GM18861 (cell line): ENCODE data around the gene ADGRG7.
"Not testable (repeated sequence)": the region's sequence is repeated elsewhere in the genome, so short reads cannot be mapped to it uniquely, and the experiment has no call there.

ENCODE experiments used
- ATAC-seq: cut with Tn5 transposase; IDR thresholded peaks from one replicate; pipeline ENCODE4 v1.9.1; 2021; ENCODE audit not compliant: unreplicated experiment

ADGRG7 gene

DNA sequence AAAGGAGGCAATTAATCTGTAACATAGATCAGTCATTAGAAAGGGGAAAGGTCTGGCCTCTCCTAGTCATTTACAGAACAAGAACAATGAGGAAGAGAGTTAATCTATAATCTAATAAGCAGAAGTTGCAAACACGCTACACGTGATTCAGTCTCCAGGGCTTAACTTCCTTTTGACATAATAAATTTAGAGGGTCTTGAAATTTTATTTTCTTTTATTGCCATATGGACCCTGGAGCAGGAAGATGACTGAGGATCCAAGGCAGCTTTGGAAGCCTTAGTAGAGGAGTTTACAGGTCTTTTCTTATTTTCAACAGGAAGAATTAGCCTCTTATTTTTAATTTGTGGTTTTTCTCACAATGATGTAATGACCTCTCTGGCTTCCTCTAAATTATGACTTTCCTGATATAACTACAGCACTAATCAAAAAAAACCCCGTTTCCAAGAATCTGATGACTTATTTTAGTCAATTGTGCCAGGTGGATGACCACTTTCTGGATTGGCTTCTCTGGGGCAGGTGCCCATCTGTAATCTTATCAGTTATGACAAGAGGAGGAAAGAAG is 32.2 kb downstream of the ADGRG7 start:
- peak; percentile 89 for ATAC-seq

DNA sequence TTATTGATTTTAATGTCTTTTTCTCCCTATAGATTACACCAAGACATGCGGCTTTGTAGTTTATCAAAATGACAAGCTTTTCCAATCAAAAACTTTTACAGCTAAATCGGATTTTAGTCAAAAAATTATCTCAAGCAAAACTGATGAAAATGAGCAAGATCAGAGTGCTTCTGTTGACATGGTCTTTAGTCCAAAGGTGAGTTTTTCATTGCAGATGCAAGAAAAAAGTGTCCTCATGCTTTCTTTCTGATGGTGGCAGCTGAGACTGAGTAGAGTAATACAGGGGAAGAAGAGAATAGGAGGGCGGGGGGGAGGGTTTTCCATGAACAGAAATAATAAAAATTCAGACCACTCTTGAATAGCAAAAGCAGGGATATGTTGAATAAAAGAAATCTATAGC is 36.5 kb downstream of the ADGRG7 start:
- no peak for ATAC-seq

DNA sequence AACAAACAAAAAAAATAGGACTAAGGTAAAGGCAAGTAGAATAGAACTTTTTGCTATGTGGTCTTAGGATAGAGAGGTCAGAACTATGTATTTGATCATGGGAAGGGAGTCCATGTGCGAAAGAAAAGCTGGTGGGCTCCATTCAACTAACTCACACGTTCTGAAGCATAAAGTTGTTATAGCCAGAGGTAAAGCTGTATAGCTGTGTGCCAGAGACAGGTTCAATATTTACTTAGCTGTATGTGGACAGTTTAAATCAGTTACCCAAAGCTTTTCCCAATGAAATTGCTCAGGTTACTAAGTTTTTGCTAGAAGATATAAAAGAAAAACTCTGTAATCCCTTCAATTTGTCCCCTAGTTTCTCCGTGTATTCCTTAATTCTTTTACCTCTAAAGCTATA is 37.8 kb downstream of the ADGRG7 start:
- ATAC-seq: no peak

DNA sequence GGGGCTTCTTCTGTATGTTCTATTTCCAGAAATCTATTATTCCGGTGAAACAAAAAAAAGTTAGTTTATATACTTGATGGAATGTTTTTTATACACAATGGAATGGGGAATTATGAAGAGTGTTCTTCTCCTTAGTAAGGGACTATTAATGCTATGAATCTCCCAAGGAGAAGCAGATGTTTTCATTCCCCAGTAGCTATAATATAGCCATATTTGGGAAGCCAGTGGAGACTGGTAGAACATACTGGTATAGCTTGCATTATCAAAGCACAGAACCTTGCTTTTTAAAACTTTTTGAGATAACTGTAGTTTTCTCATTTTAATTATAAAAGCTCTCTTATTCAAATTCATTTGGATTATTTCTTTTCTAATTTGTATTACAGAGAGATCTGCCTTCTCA is 38.3 kb downstream of the ADGRG7 start:
- no peak for ATAC-seq

DNA sequence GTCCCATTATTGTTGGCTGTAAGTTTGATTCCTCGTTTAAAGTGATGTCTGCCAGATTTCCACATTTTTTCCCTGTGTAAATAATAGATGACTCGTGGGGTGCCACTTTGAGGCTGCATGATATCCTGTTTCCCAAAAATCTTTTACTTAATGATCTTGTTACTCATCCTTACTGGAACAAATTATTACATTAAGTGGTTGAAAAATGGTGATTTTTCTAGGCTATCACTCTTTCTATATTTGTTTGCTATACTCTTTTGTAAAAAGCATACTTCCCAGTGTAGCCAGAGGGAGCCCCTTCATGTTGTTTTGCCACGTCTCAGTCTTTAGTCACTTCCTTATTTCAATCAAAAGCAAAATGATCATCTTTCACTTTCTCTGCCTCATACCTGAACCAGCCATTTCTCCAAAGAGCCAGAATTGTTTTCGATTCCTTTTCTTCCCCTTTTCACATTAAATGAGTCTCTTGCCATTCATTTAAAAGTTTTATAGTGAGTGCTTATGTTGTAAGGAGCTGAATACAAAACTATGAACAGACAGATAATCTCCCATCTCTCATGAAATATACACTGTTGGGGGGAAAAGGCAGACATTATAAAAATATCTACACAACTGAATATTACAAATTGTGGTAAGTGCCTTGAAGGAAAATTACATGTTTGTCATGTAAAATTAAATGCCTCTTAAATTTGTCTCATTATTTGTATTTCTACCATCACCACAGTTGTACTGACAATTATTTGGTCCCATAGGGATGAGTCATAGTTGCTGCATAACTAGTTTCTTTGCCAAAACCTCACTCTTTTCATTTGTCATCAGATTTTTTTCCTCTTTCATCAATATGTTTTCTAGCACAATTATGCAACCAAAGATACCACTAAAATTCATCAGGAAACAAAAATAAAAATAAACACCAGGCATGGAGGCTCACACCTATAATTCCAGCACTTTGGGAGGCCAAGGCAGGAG is 41.5 kb downstream of the ADGRG7 start:
- peak; percentile 95 for ATAC-seq

DNA sequence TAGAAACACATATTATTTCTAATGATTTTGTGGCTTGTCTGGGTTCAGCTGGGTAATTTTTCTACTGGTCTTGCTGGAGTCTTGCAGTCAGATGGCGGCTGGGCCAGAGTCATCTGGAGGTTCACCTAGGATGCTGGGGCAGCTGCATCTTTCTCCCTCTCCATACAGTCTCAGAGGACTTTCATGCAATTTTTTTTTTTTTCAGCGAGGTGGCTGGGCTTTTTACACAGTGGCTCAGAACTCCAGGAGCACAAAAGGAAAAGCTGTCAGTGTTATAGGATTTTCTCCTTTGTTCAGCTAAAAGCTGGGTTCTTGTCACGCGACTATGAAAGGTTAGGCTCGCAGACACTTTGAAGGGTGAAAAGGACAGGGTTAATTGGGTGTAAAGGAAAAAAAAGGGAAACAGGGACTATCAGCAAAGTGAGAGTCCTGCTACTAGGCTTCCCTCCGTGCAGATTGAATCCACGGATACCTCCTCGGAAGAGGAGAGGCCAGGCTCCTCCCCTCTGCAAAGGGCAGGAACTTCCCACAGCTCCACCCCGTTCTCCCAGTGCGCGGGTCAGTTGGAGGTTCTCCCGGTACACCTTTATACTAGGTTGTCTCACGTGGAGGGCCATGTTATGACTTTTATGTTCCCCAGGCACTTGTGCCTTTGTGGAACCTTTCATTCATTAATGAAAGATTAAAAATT is 44.3 kb downstream of the ADGRG7 start:
- ATAC-seq: no peak

DNA sequence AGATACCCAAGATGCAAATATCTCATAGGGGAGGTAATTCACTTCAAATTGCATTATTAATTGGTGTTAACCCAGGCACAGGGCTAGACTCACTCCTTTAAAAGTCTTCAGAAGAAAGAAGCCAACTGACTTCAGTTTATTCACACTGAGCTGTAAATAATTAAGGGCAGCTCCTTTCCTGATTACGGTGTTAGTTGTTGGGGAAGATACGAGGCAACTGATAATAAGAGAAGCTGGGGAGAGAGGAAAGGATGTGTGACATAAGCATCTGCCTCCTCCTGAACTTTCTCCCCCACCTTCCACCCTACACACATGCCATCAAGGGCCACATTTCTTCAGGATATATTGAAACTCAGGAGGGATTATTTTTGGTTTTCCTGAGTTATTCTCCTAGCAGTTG is 47.5 kb downstream of the ADGRG7 start:
- ATAC-seq: no peak

DNA sequence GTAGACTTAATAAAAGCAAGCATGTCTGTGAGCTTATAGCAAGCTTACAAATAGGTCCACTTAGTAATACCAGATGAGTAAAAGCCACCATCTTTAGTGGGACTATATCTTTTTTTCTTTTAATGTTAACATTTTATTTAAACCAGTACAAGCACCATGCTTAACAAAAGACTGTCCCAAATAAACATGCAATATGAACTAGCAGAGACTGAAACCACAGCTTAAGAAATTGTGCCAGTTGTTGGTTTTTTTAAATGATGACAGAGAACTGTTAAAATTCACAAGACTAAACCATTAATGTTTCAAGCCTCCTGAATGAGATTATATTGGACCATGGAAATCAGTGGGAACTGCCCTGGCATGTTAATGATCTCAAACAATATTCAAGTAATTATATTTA is 51.9 kb downstream of the ADGRG7 start:
- ATAC-seq: not testable (repeated sequence)

DNA sequence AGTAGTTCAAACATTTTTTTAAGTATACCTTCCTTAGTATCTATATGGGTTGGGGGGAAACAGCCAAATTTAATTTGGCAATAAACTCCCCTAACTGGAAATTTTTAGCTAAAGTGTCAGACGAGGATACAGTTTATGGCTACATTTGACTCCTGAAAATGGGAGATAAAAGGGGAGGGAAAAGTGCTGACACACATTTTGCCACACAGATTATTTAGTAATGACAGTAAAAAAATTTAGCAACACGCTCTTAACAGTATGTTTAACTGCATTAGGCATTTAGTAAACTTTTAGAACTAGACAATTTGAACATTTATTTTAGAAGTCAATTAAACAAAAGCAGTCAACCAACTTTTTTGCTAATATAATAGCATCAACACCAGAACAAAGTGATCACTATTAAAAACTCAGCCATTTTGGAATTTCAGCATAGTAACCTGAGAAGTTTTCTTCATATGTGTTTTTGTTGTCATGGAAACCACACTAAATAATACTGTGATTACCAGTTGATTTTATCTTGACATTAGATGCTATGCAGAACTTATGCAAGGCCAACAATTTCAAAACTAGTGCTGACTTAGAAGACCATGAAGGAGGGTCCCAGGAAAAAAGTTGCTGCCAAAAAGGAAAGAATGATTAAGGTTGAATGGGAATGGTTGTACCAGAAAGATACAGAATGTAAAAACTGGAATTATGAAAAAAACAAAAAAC is 52.9 kb downstream of the ADGRG7 start:
- no peak for ATAC-seq

DNA sequence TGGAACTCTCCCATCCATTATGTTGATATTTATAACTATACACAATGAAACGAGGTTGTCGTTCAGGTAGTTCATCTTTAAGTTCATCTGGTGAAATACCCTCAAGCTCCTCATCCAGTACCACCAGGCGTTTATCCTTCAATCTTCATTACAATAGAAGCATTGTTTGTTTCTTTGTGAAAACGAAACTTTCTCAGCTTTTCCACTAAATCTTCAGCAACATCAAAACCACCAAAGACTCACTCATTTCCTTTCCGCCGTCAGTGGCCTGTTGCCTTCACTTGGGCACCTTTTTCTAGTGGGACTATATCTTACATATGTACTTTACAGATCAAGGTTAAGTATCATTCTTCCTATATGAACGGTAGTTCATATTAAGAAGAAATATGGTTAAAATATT is 55.8 kb downstream of the ADGRG7 start:
- ATAC-seq: peak; percentile 42

DNA sequence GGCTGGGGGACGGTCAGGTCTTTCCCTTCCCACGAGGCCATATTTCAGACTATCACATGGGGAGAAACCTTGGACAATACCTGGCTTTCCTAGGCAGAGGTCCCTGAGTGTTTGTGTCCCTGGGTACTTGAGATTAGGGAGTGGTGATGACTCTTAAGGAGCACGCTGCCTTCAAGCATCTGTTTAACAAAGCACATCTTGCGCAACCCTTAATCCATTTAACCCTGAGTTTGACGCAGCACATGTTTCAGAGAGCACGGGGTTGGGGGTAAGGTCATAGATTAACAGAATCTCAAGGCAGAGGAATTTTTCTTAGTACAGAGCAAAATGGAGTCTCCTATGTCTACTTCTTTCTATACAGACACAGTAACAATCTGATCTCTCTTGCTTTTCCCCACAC is 57.3 kb downstream of the ADGRG7 start:
- not testable (repeated sequence) for ATAC-seq

DNA sequence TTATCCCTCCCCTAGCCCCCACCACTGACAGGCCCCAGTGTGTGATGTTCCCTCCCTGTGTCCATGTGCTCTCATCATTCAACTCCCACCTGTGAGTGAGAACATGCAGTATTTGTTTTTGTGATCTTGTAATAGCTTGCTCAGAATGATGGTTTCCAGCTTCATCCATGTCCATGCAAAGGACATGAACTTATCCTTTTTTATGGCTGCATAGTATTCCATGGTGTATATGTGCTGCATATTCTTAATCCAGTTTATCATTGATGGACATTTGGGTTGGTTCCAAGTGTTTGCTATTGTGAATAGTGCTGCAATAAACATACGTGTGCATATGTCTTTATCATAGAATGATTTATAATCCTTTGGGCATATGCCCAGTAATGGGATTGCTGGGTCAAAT is 57.9 kb downstream of the ADGRG7 start:
- not testable (repeated sequence) for ATAC-seq

DNA sequence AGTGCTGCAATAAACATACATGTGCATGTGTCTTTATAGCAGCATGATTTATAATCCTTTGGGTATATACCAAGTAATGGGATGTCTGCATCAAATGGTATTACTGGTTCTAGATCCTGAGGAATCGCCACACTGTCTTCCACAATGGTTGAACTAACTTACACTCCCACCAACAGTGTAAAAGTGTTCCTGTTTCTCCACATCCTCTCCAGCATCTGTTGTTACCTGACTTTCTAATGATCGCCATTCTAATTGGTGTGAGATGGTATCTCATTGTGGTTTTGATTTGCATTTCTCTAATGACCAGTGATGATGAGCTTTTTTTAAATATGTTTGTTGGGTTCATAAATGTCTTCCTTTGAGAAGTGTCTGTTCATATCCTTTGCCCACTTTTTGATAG is 61.6 kb downstream of the ADGRG7 start:
- ATAC-seq: not testable (repeated sequence)

DNA sequence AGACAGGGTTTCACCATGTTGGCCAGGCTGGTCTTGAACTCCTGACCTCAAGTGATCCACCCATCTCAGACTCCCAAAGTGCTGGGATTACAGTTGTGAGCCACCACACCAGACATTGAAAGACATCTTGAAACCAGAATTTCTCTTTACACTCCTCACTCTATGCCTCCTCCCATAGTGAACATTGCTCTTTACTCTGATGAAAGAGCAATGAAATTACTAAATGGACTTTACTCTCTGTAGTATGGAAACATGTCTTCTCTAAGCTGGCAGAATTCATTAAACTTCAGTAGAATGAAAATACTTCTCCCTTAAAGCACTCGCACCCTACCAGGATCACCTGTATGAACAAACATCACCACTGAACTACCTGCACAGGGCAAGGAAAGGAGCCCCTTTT is 72.1 kb downstream of the ADGRG7 start:
- ATAC-seq: no peak

DNA sequence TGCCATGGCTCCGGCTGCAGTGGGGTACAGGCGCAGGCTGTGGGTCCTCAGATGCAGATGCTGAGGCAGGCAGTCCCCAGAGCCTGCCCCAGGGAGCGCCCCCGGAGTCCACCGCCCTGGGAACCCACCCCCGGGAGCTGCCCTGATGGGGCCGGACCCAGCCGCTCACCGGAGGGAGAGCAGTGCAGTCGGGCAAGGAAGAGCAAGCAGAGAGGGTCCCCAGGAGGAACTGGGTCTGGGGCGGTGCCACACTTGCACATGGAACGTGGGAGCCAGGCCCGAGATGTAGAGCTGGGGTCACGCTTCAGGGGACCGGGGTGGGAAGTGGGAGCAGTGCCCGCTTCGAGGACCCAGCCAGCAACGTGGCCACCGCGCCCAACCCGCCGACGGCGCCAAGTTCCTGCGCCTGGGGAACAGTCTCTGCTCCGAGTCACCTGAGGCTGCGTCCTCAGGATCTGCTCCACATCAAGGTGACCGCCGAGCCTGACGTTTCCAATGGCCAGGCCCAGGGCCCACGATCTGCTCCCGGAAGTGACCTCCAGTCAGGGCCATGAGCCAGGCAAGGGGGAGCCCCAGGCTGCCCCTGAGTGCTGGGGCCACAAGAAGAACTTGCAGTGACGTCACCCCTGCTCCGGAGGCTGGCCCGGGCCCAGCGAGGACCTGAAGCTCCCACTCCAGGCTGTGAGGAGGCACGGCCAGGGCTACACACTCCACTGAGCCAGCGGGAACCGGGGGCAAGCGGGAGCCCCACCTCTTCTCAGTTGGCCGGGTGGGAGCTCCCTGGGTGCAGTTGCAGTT is 72.9 kb downstream of the ADGRG7 start:
- no peak for ATAC-seq

DNA sequence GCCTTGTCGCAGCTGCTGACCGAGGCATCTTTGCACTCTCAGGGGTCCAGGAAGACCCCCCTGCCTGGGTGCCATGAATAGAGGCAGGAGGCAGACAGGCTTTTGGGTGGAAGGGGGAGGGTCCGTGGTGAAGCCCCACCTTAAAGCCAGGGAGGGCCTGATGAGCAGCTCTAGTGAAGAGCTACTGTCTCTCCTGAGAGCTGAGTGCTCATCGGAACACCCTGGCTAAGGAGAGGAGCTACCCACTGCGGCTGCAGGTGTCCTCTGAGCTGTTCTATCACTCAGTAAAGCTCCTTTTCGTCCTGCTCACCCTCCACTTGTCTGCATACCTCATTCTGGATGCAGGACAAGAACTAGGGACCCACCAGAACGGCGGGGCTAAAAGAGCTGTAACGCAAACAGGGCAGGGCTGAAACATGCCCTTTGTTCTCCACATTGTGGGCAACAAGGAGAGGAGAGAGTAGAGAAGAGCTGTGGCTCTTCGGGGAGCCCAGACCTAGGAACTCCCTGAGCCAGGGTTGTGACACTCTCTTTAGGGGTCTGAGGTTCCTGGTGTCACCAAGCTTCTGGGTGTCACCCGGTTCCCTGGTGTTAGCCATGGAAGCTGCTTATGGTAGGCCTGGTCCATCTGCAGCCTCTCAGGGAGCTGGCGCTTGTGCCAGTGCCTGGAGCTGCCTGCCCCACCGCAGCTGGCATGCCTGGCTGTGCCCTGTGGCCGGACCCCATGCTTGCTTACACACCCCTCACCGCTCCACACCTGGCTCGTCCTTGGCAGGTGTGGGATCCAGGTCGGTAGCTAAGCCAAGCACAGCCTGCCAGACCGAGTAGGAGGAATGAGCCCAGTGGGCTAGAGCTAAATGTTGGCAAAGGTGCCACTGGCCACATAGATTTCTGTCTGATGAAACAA is 73.7 kb downstream of the ADGRG7 start:
- ATAC-seq: no peak

DNA sequence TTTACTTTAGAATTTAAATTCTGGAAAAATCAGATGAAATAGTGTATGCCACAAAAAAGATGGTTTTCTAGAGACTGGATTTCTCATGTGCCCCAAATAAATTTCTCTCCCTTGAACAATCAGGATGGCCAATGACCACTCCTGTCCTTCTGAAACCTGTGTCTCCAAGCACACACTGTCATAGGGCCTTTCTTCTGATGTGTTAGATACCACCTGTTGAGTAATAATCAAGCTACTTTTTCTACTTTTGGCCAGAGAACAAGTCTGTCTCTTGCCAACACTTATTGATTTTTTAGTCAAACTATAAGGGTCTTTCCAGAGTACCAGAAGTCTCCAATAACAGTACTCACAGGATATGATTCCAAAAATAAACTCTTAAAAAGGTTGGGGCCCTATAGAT is 83.8 kb downstream of the ADGRG7 start:
- ATAC-seq: no peak

DNA sequence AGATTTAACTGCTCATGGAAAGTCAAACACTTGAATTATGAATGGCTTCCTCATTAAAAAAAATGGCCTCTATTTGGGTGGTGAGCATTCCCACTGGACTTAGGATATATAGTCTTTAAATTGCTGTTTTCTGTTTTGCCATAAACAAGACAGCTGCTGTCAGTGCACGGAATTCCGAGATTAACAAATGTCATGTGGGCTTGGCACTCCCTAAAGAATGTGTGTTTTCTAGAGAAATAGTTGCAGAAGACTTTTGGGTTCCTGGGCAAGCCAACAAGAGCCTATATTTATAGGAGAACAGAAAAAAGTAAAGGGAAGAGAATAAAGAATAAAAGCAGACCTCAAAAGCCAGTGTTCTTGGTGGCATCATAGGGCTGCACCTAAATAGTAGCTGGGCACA is 86.3 kb downstream of the ADGRG7 start:
- ATAC-seq: no peak

DNA sequence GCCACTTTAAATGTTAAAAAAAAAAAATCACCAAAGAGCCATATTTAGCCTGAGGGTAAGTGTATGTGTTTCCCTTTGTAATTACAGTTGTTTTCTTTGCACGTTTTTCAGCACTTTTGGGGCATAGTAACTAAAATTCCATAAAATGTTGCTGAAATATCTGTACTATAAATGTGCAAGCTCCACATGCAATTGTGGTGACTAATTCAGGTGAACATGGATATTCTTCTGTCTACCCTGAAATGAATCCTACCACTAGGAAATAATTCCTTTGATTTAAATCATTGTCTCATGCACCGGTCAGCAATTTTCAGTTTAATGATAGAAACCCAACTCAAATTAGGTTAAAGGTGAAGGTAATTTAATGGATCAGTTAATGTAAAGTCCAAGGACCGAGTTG is 86.8 kb downstream of the ADGRG7 start:
- no peak for ATAC-seq
